ACC112 (cell line): ENCODE data around the gene CD79A.

Source experiments
- H2AFZ ChIP-seq: fragments of 200-600 bp; sonication (generic); one replicate; pipeline ENCODE4 v1.6.0; 2017; ENCODE audit warnings: antibody characterized with exemption, low read length; ENCODE audit not compliant: unreplicated experiment
- H3K27ac ChIP-seq: fragments of 200-600 bp; sonication (generic); 2 replicates; pipeline ENCODE4 v1.5.1; 2014; ENCODE audit warnings: low read depth, mild to moderate bottlenecking, antibody characterized with exemption, low read length, moderate library complexity
- H3K27me3 ChIP-seq: fragments of 200-600 bp; sonication (generic); 2 replicates; pipeline ENCODE4 v1.6.1; 2014; ENCODE audit warnings: mild to moderate bottlenecking, antibody characterized with exemption, low read length, moderate library complexity, mixed read lengths; ENCODE audit not compliant: insufficient read depth
- H3K36me3 ChIP-seq: fragments of 200-600 bp; sonication (generic); 2 replicates; pipeline ENCODE4 v1.6.1; 2016; ENCODE audit warnings: mild to moderate bottlenecking, antibody characterized with exemption, low read length, moderate library complexity, mixed read lengths; ENCODE audit not compliant: insufficient read depth
- H3K4me1 ChIP-seq: fragments of 200-600 bp; sonication (generic); one replicate; pipeline ENCODE4 v1.6.1; 2016; ENCODE audit warnings: low read length, mixed read lengths; ENCODE audit not compliant: insufficient read depth, unreplicated experiment, control insufficient read depth
- H3K4me3 ChIP-seq: fragments of 200-600 bp; sonication (generic); 2 replicates; pipeline ENCODE4 v1.5.1; 2014; ENCODE audit warnings: mild to moderate bottlenecking, low read depth, low read length
- H3K79me2 ChIP-seq: fragments of 200-600 bp; sonication (generic); one replicate; pipeline ENCODE4 v1.6.0; 2016; ENCODE audit warnings: low read length; ENCODE audit not compliant: control insufficient read depth, unreplicated experiment, insufficient read depth

CD79A gene

GRCh38 chr19:41850381-41850780 lies 26.7 kb upstream of the CD79A start:
- Histone ChIP-seq H3K4me1 (no peaks in the 10 kb centered on the region), H3K27ac (no peak overlapping the region), H2AFZ (no peak overlapping the region), H3K27me3 (peaks cover 45% of the 10 kb centered on the region), H3K79me2 (no peaks in the 10 kb centered on the region), H3K36me3 (no peaks in the 10 kb centered on the region), H3K4me3 (no peak overlapping the region)

GRCh38 chr19:41851456-41851855 lies 25.6 kb upstream of the CD79A start:
- Histone ChIP-seq H3K27ac (no peak overlapping the region), H2AFZ (no peak overlapping the region), H3K27me3 (peaks cover 45% of the 10 kb centered on the region), H3K36me3 (no peaks in the 10 kb centered on the region), H3K4me3 (no peak overlapping the region), H3K4me1 (no peaks in the 10 kb centered on the region), H3K79me2 (no peaks in the 10 kb centered on the region)

- H3K36me3 ChIP-seq = no peaks in the 10 kb centered on the region
- no peaks in the 10 kb centered on the region for H3K79me2 ChIP-seq
- no peak overlapping the region for H3K27ac ChIP-seq
- H2AFZ ChIP-seq = no peak overlapping the region
- no peak overlapping the region for H3K4me3 ChIP-seq
- no peaks in the 10 kb centered on the region for H3K4me1 ChIP-seq
- peaks cover 45% of the 10 kb centered on the region for H3K27me3 ChIP-seq
Observed at GRCh38 chr19:41853344-41853743, 23.7 kb upstream of the CD79A start.

- H3K27ac ChIP-seq = no peak overlapping the region
- H3K27me3 ChIP-seq = peaks cover 45% of the 10 kb centered on the region
- H3K4me3 ChIP-seq = no peak overlapping the region
- no peaks in the 10 kb centered on the region for H3K79me2 ChIP-seq
- H2AFZ ChIP-seq = no peak overlapping the region
- H3K4me1 ChIP-seq = no peaks in the 10 kb centered on the region
- H3K36me3 ChIP-seq = no peaks in the 10 kb centered on the region
Observed at GRCh38 chr19:41853768-41854167, 23.3 kb upstream of the CD79A start.

GRCh38 chr19:41859213-41859617 lies 17.9 kb upstream of the CD79A start:
- peaks cover 24% of the 10 kb centered on the region for H3K36me3 ChIP-seq
- peaks cover 9% of the 10 kb centered on the region; the same call in 1 of the 2 replicates for H3K27me3 ChIP-seq
- peaks cover 40% of the 10 kb centered on the region for H3K79me2 ChIP-seq
- peaks cover 12% of the 10 kb centered on the region for H3K4me1 ChIP-seq
- H3K4me3 ChIP-seq = peak overlapping the region; percentile 99
- H2AFZ ChIP-seq = peak overlapping the region; percentile 46
- H3K27ac ChIP-seq = no peak overlapping the region

- Histone ChIP-seq H3K27me3 (0 out of 2 replicates have a peak, but pooled peaks cover 3% of the 10 kb centered on the region), H3K79me2 (peaks cover 46% of the 10 kb centered on the region), H3K36me3 (peaks cover 30% of the 10 kb centered on the region), H3K4me1 (peaks cover 12% of the 10 kb centered on the region), H3K27ac (peak within 1 kb of the TSS; percentile 81), H3K4me3 (peak within 1 kb of the TSS; percentile 99), H2AFZ (peak within 1 kb of the TSS; percentile 55)
Observed at GRCh38 chr19:41859618-41860418, 17.3 kb upstream of the CD79A start, which contains the start of gene RPS19. RPS19 (plus strand) TSS chr19:41860255; CDS start chr19:41860775, 520 bp downstream.

GRCh38 chr19:41860419-41861115 lies 16.5 kb upstream of the CD79A start:
- Histone ChIP-seq H3K36me3 (peaks cover 31% of the 10 kb centered on the region), H3K4me1 (peaks cover 12% of the 10 kb centered on the region), H3K27ac (peak overlapping the region; percentile 81), H2AFZ (peak overlapping the region; percentile 25), H3K27me3 (no peaks in the 10 kb centered on the region), H3K79me2 (peaks cover 52% of the 10 kb centered on the region), H3K4me3 (peak overlapping the region; percentile 99)

- Histone ChIP-seq H3K4me1 (peaks cover 12% of the 10 kb centered on the region), H2AFZ (no peak overlapping the region), H3K27me3 (no peaks in the 10 kb centered on the region), H3K27ac (peak overlapping the region; percentile 81), H3K4me3 (peak overlapping the region; percentile 99), H3K36me3 (peaks cover 32% of the 10 kb centered on the region), H3K79me2 (peaks cover 54% of the 10 kb centered on the region)
Observed at GRCh38 chr19:41861116-41861768, 15.8 kb upstream of the CD79A start.

- Histone ChIP-seq H3K79me2 (peaks cover 57% of the 10 kb centered on the region), H3K27ac (no peak overlapping the region), H3K4me1 (peaks cover 12% of the 10 kb centered on the region), H2AFZ (no peak overlapping the region), H3K36me3 (peaks cover 35% of the 10 kb centered on the region), H3K27me3 (no peaks in the 10 kb centered on the region), H3K4me3 (peak overlapping the region; percentile 99)
Observed at GRCh38 chr19:41861846-41862245, 15.2 kb upstream of the CD79A start.

GRCh38 chr19:41862445-41862986 lies 14.6 kb upstream of the CD79A start:
- Histone ChIP-seq H2AFZ (no peak overlapping the region), H3K4me3 (peak overlapping the region; percentile 99), H3K27ac (no peak overlapping the region), H3K36me3 (peaks cover 35% of the 10 kb centered on the region), H3K27me3 (no peaks in the 10 kb centered on the region), H3K79me2 (peaks cover 57% of the 10 kb centered on the region), H3K4me1 (peaks cover 12% of the 10 kb centered on the region)
